Adrenal gland (tissue), 12 donors: Measurements from ENCODE around the gene CBX5. TPM values are rescaled to one million over a fixed set of nuclear protein-coding genes. Genes with fewer than 3 reads are reported as not detected.

Experiments
- DNase-seq, 7 donors: peaks; one replicate each; pipeline ENCODE4 v3.0.0-alpha.2; 2019 to 2020
- H3K27ac ChIP-seq, 5 donors: fragments of 200-600 bp; sonication (generic) in 4 of 5; 1 replicate in 3 of 5; 2 replicates in 2 of 5; pipeline versions ENCODE4 v1.5.1 to v1.8.0; 2016 to 2020; ENCODE audit warnings: mild to moderate bottlenecking in 1 of 5
- H3K27me3 ChIP-seq: fragments of 200-600 bp; 2 replicates; pipeline ENCODE4 v1.8.0; 2021
- H3K36me3 ChIP-seq, 2 donors: fragments of 200-600 bp; replicated peaks in 1 of 2; 1 replicate in 1 of 2; 2 replicates in 1 of 2; pipeline versions ENCODE4 v1.5.1 to v1.8.0; 2018 to 2022
- H3K4me1 ChIP-seq, 2 donors: fragments of 200-600 bp; replicated peaks in 1 of 2; 1 replicate in 1 of 2; 2 replicates in 1 of 2; pipeline versions ENCODE4 v1.5.1 to v1.8.0; 2018 to 2021
- H3K4me3 ChIP-seq, 4 donors: fragments of 200-600 bp; sonication (generic) in 3 of 4; one replicate each; pipeline ENCODE4 v1.5.1; 2016 to 2018
- H3K9me3 ChIP-seq, 3 donors: fragments of 200-600 bp; sonication (generic) in 1 of 3; replicated peaks in 1 of 3; 1 replicate in 2 of 3; 2 replicates in 1 of 3; pipeline versions ENCODE4 v1.5.1 to v1.8.0; 2016 to 2021
- POLR2A ChIP-seq, 2 donors: fragments of 450-650 bp; IDR thresholded peaks; one replicate each; pipeline ENCODE4 v1.6.1; 2017; ENCODE audit warnings: antibody characterized with exemption in 2 of 2, mild to moderate bottlenecking in 2 of 2, moderate library complexity in 1 of 2
- WGBS, 4 donors: extraction: QIAGEN DNeasy Blood & Tissue Kit in 2 of 4; methylation state at CpG; one replicate each; pipeline versions ENCODE4 v1.1.5 to v1.1.7; 2013 to 2017; 5-methylcytosine and 5-hydroxymethylcytosine counted together
- intact Hi-C, 2 donors: fragments of 100-400 bp; cut with DNase I; formaldehyde crosslinking; loops; one replicate each; pipeline versions ENCODE4 v1.14.1 to v1.15.0; 2022 to 2023
- polyA plus RNA-seq, 3 donors: library from polyadenylated mRNA; stranded (reverse); fragments of 200-250 nt in 2 of 3; fragments of 350-450 nt in 1 of 3; fragmentation: Illumina TruSeq in 1 of 3; extraction: RNeasy Lipid Tissue Mini Kit (QIAGEN cat#74804) in 1 of 3; gene quantifications; one replicate each; pipeline ENCODE4 v1.2.3, GENCODE V29; 2013 to 2014
- total RNA-seq, 9 donors: library from RNA; depleted of rRNA in 4 of 9; stranded (reverse); fragments of >200 nt in 4 of 9; fragments of 120-200 nt in 1 of 9; fragmentation: NEBNext Ultra II Directional in 1 of 9; extraction: Animal tissue kit (Norgen Biotek cat#: 25700) in 1 of 9; gene quantifications; one replicate each; pipeline versions ENCODE4 v1.1.0 to v1.2.4, GENCODE V29; 2013 to 2023
- TF ChIP-seq, protein P1 (sequence below), 6 experiments: fragments of 450-650 bp in 4 of 6; fragments of 200-600 bp in 2 of 6; sonication (generic) in 1 of 6; IDR thresholded peaks; 1 replicate in 5 of 6; 2 replicates in 1 of 6; pipeline versions ENCODE4 v1.5.1 to v1.8.0; 2016 to 2021; ENCODE audit warnings: antibody characterized with exemption in 6 of 6, mild to moderate bottlenecking in 2 of 6, moderate library complexity in 1 of 6
- donor health status: healthy with polysubstance abuse.
- donor health status: Bipolar disorder and iron deficiency.
- donor health status: DM: yes; HTN: yes; CAD: no.
- donor health status: DM: no; HTN: no; CAD: no.
- donor health status: DM: no; HTN: no; CAD: no.
- donor health status: DM: yes; HTN: yes; CAD: no.

Gene CBX5
- total and polyA plus RNA-seq, 12 donors: 8.2 to 88.4 (median 54.6) TPM

DNA sequence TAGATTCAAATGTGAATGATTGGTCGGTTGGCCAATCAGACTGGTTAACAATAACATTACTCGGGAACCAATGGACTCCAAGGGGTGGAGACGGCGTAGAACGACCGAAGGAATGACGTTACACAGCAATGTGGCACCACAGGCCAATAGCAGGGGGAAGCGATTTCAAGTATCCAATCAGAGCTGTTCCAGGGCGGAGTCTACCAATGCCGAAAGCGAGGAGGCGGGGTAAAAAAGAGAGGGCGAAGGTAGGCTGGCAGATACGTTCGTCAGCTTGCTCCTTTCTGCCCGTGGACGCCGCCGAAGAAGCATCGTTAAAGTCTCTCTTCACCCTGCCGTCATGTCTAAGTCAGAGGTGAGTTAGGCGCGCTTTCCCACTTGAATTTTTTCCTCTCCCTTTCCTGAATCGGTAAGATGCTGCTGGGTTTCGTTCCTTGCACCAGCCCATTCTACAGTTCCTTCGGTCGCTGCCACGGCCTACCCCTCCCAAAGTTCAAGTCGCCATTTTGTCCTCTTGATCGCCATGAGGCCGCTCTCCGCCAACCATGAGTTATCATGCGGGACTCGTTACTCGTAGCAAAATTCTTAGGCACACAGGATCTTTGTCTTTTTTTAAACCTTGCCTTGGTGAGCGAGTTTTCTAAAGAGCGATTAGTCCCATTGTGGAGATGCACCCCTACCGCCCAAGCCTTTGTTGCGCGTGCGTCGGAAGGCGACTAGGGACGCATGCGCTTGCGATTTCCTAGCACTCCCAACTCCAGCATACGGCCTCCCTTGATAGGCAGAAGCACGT lies 742 bp upstream of the CBX5 start, which contains the start of gene HNRNPA1:
Gene HNRNPA1, plus strand, starts transcription at position 259 of the 793 bp plus-strand sequence. Its CDS starts 82 bp downstream, at position 341.
- peak; percentile 97 to 99 for TF ChIP-seq POLR2A (IDR thresholded peaks at IDR 0.05)
- TF ChIP-seq, protein P1, sequence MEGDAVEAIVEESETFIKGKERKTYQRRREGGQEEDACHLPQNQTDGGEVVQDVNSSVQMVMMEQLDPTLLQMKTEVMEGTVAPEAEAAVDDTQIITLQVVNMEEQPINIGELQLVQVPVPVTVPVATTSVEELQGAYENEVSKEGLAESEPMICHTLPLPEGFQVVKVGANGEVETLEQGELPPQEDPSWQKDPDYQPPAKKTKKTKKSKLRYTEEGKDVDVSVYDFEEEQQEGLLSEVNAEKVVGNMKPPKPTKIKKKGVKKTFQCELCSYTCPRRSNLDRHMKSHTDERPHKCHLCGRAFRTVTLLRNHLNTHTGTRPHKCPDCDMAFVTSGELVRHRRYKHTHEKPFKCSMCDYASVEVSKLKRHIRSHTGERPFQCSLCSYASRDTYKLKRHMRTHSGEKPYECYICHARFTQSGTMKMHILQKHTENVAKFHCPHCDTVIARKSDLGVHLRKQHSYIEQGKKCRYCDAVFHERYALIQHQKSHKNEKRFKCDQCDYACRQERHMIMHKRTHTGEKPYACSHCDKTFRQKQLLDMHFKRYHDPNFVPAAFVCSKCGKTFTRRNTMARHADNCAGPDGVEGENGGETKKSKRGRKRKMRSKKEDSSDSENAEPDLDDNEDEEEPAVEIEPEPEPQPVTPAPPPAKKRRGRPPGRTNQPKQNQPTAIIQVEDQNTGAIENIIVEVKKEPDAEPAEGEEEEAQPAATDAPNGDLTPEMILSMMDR (IDR thresholded peaks at IDR 0.05): no peak
- Histone ChIP-seq H3K9me3 (no peaks in the 10 kb centered on the region), H3K27me3 (no peaks in the 10 kb centered on the region), H3K36me3 (peaks cover 0 to 36% of the 10 kb centered on the region in 2 donors), H3K27ac (peak within 1 kb of the TSS; percentile 90 to 99 (median 92)), H3K4me3 (peak within 1 kb of the TSS; percentile 69 to 93 (median 76)), H3K4me1 (peaks cover 54 to 59% of the 10 kb centered on the region in 2 donors)
- intact Hi-C loops: no loop called here
- DNase-seq: peak; percentile 97 to 100 (median 99)
- 0 to 1% (median 1%) methylated on average over 46 to 48 of the region's 48 CpGs for WGBS, 4 donors

DNA sequence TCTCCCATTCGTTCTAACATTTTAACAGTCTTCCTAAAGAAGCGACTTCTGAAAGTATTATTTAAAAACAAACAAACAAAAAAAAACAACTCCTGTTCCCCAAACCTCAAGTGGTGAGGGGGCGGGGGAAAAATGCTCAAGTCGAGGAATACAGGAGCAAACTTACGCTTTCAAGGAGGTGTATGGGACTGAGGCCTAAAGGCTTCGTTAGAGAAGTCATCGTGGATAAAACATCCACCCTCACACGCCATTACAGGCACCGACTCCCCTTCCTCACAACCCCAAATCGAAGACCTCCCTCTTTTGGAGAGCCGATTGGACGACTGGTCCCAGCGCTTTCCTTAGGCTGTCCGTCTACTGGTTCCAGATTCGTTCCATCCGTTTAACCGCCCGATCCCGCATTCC lies 693 bp downstream of the CBX5 start:
- Histone ChIP-seq H3K27ac (peak overlapping the region; percentile 44 to 99 (median 92)), H3K4me3 (peak overlapping the region in 3 of 4 donors; percentile 13 to 69 (median 29)), H3K9me3 (no peaks in the 10 kb centered on the region), H3K4me1 (peaks cover 45 to 46% of the 10 kb centered on the region in 2 donors), H3K36me3 (peaks cover 0 to 29% of the 10 kb centered on the region in 2 donors), H3K27me3 (no peaks in the 10 kb centered on the region)
- TF ChIP-seq, protein P1 (IDR thresholded peaks at IDR 0.05): no peak
- TF ChIP-seq POLR2A (IDR thresholded peaks at IDR 0.05): peak in 1 of 2 donors; percentile 72
- 0 to 1% (median 0%) methylated on average over 13 to 19 of the region's 19 CpGs for WGBS, 4 donors
- no peak for DNase-seq
- intact Hi-C loops: no loop called here

DNA sequence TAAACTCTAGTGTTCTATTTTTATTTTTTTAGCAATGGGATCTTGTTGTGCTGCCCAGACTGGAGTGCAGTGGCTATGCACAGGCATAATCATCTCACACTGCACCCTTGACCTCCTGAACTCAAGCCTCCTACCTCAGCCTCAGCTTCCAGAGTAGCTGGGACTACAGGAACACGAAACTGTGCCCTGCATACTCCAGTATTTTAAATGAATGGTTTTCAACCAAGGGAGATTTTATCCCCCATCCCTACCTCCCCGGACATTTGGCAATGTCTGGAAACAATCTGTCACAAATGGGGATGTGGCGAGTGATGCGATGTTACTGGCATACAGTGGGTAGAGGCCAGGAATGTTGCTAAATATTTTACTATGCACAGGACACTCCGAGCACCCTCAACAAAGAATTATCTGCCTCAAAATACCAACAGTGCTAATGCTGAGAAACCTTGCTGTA lies 2.1 kb downstream of the CBX5 start:
- Histone ChIP-seq H3K36me3 (peaks cover 0 to 15% of the 10 kb centered on the region in 2 donors), H3K4me3 (peak overlapping the region in 1 of 4 donors; percentile 69), H3K9me3 (no peaks in the 10 kb centered on the region), H3K27me3 (no peaks in the 10 kb centered on the region), H3K27ac (peak overlapping the region in 2 of 5 donors; percentile 92 to 99), H3K4me1 (peaks cover 31 to 32% of the 10 kb centered on the region in 2 donors)
- DNase-seq: peak in 2 of 7 donors; percentile 53 to 56
- intact Hi-C loops: no loop called here
- WGBS, 4 donors: 24 to 34% (median 30%) methylated on average over 5 of the region's 5 CpGs
- TF ChIP-seq POLR2A (IDR thresholded peaks at IDR 0.05): no peak
- TF ChIP-seq, protein P1 (IDR thresholded peaks at IDR 0.05): no peak

DNA sequence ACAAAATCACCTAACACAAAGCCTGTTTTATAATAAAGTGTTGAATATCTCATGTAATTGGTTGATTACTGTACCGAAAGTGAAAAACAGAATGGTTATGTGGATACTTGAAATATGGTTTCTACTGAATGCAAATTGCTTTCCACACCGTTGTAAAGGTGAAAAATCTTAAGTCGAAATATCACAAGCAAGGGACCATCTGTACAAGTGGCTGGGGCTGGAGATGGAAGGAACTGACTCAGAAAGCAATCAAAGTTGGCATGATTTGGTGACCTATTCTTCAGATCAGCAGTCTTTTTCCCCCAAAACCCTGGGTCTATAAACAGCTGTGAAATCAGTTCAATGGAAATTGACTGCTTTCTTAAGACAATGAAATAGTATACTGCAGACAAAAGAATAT lies 3.6 kb downstream of the CBX5 start:
- peaks cover 27 to 32% of the 10 kb centered on the region in 2 donors for H3K4me1 ChIP-seq
- WGBS, 4 donors: 85 to 92% (median 91%) methylated on average over 3 of the region's 3 CpGs
- no peak overlapping the region for H3K27ac ChIP-seq
- H3K9me3 ChIP-seq: no peaks in the 10 kb centered on the region
- intact Hi-C loops: no loop called here
- no peak for DNase-seq
- H3K27me3 ChIP-seq: no peaks in the 10 kb centered on the region
- peaks cover 0 to under 1% of the 10 kb centered on the region in 2 donors for H3K36me3 ChIP-seq
- no peak overlapping the region for H3K4me3 ChIP-seq
- TF ChIP-seq, protein P1 (IDR thresholded peaks at IDR 0.05): no peak
- TF ChIP-seq POLR2A (IDR thresholded peaks at IDR 0.05): no peak
